Activated T-cell treated with anti-CD3 and anti-CD28 coated beads, Interleukin-2, amount 50 U/mL, for 4 hours (primary cell): Measurements from ENCODE around the gene DONSON. TPM values are rescaled to one million over a fixed set of nuclear protein-coding genes. Genes with fewer than 3 reads are reported as not detected.
"Not testable (repeated sequence)": the region's sequence is repeated elsewhere in the genome, so short reads cannot be mapped to it uniquely, and the experiment has no call there.

Source experiments
- ATAC-seq, 2 donors: fragments of 200-7000 bp; cut with Tn5 transposase; one replicate each; pipeline ENCODE4 v1.10.0; 2021
- DNase-seq: peaks from one replicate; pipeline ENCODE4 v3.0.0-alpha.2; 2020
- H3K27me3 Mint-ChIP-seq: one replicate; pipeline ENCODE4 v1.8.0; 2021; ENCODE audit warnings: low read depth, mixed read lengths
- H3K36me3 Mint-ChIP-seq: one replicate; pipeline ENCODE4 v1.8.0; 2022; ENCODE audit warnings: mixed read lengths; ENCODE audit not compliant: insufficient read depth
- H3K4me1 Mint-ChIP-seq: one replicate; pipeline ENCODE4 v1.8.0; 2021; ENCODE audit warnings: low read depth, mixed read lengths
- H3K4me3 Mint-ChIP-seq: one replicate; pipeline ENCODE4 v1.8.0; 2021; ENCODE audit warnings: mild to moderate bottlenecking, moderate library complexity, mixed read lengths
- H3K9me3 Mint-ChIP-seq: one replicate; pipeline ENCODE4 v1.8.0; 2021; ENCODE audit warnings: mixed read lengths
- total RNA-seq, 3 donors: library from RNA; stranded (reverse); gene quantifications; one replicate each; pipeline ENCODE4 v1.2.1, GENCODE V29; 2021

DONSON gene
- total RNA-seq = 10 to 100 TPM; 20.9 to 22.5 (median 22.0) TPM

DNA sequence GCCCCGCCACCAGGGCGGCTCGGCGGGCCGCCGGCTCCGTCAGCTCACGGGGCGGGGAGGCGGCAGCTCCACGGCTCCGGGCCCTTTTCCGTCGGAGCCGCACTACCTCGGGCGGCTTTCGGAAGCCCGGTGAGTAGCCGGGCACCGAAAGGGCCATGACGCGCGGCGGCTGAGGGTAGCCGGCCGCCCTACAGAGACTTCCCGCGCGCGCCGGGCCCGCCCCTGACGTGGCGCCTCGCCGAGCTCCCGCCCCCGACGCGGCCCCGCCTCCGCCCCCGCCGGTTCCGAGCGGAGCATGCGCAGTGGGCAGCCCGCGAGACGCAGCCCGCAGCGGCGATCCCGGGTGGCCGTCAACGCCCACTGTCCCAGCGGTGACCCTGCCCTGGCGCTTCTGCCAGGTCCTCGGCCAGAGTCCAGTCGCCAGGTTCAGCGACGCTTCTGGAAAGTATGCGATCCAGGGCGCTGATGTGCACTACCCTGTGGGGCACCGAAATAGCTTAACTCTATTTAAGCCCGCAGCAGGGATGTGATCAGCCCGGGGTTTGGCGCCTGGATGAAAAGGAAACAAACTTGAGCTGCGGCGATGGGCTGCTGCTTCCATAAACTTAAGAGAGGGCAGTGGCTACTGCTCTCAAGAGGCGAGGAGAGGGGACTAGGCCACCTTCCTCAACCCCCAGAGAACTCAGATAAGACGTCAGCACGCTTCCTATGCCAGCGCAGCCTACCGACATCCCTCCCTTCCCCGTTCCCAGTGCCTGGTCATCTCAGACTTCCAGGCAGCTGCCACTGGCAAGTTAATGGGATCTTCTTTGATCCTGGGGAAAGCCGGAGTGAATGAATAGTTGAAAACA lies at the start of gene DONSON:
TSS of gene DONSON (minus strand) at position 200 of the 851 bp plus-strand sequence. CDS start at position 157, 43 bp downstream.
- ATAC-seq = peak; percentile 95 to 97
- Mint-ChIP-seq H3K4me3 (peak within 1 kb of the TSS; percentile 91), H3K36me3 (no peaks in the 10 kb centered on the region), H3K9me3 (no peaks in the 10 kb centered on the region), H3K27me3 (no peaks in the 10 kb centered on the region), H3K4me1 (peaks cover 11% of the 10 kb centered on the region)
- peak; percentile 80 for DNase-seq

GRCh38 chr21:33634254-33634653 lies 45.8 kb upstream of the DONSON start:
- no peak for ATAC-seq
- no peak overlapping the region for H3K4me3 Mint-ChIP-seq
- peaks cover 3% of the 10 kb centered on the region for H3K4me1 Mint-ChIP-seq
- H3K36me3 Mint-ChIP-seq = peaks cover 16% of the 10 kb centered on the region
- no peaks in the 10 kb centered on the region for H3K27me3 Mint-ChIP-seq
- no peak for DNase-seq
- H3K9me3 Mint-ChIP-seq = no peaks in the 10 kb centered on the region

- H3K9me3 Mint-ChIP-seq, H3K4me3 Mint-ChIP-seq, DNase-seq, H3K4me1 Mint-ChIP-seq, H3K27me3 Mint-ChIP-seq, ATAC-seq: not testable (repeated sequence)
- peaks cover 13% of the 10 kb centered on the region for H3K36me3 Mint-ChIP-seq
These were observed 37.7 kb upstream of the DONSON start for GRCh38 chr21:33626151-33626550.

GRCh38 chr21:33622253-33622652 lies 33.8 kb upstream of the DONSON start:
- ATAC-seq (no peak), DNase-seq (no peak)
- no peaks in the 10 kb centered on the region for H3K27me3 Mint-ChIP-seq
- no peaks in the 10 kb centered on the region for H3K9me3 Mint-ChIP-seq
- H3K4me3 Mint-ChIP-seq = no peak overlapping the region
- H3K36me3 Mint-ChIP-seq = peaks cover 22% of the 10 kb centered on the region
- H3K4me1 Mint-ChIP-seq = peaks cover 2% of the 10 kb centered on the region

DNA sequence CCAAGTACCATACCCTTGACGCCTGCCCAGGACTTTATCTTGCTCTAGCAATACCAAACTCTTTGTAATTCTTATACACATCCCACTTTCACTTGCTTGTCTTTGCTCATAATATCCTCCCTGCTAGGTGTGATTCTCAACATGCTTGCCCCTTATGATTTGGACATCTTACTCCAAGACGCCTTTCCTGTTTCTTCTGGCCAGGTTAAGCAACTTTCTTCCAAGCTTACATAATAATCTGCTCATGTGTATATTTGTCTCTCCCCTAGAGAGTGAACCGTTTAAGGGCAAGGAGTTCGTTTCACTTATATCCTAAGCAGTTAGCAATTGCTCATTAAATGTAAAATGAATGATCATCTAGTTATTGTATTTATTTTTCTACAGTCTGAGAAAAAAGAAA lies 31.2 kb upstream of the DONSON start:
- Mint-ChIP-seq H3K27me3 (no peaks in the 10 kb centered on the region), H3K9me3 (no peaks in the 10 kb centered on the region), H3K36me3 (peaks cover 28% of the 10 kb centered on the region), H3K4me3 (no peak overlapping the region), H3K4me1 (no peaks in the 10 kb centered on the region)
- ATAC-seq (no peak), DNase-seq (no peak)

DNA sequence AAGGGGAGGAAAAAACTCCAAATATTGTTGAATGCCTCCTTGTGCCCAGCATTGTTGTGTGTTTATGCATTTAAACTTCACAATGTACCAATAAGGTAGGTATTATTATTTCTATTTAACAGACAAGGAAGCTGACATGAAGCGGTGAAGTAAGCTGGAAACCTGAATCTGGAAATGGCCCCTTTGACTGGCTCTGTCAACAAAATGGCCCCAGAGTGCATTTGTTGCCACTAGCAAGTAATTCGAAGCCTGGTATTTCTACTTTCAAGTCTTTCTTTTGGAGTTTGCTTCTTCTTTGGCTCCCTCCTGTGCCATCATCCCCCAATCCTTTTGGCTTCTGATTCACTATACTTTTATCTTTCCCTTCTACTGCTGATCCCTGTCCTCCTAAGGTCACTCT lies 29.9 kb upstream of the DONSON start:
- no peaks in the 10 kb centered on the region for H3K27me3 Mint-ChIP-seq
- no peaks in the 10 kb centered on the region for H3K9me3 Mint-ChIP-seq
- no peaks in the 10 kb centered on the region for H3K4me1 Mint-ChIP-seq
- DNase-seq = no peak
- H3K36me3 Mint-ChIP-seq = peaks cover 27% of the 10 kb centered on the region
- no peak for ATAC-seq
- no peak overlapping the region for H3K4me3 Mint-ChIP-seq

DNA sequence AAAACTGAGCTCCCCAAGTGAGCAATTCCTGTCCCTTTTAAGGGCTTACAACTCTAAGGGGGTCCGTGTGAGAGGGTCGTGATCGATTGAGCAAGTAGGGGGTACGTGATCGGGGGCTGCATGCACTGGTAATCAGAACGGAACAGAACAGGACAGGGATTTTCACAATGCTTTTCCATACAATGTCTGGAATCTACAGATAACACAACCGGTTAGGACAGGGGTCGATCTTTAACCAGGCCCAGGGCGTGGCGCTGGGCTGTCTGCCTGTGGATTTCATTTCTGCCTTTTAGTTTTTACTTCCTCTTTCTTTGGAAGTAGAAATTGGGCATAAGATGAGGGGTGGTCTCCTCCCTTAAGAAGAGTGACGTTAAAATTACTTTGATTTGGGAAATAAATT lies 29.1 kb upstream of the DONSON start:
- not testable (repeated sequence) for H3K9me3 Mint-ChIP-seq, H3K4me1 Mint-ChIP-seq, H3K4me3 Mint-ChIP-seq, DNase-seq, ATAC-seq, H3K27me3 Mint-ChIP-seq
- H3K36me3 Mint-ChIP-seq = peaks cover 29% of the 10 kb centered on the region

DNA sequence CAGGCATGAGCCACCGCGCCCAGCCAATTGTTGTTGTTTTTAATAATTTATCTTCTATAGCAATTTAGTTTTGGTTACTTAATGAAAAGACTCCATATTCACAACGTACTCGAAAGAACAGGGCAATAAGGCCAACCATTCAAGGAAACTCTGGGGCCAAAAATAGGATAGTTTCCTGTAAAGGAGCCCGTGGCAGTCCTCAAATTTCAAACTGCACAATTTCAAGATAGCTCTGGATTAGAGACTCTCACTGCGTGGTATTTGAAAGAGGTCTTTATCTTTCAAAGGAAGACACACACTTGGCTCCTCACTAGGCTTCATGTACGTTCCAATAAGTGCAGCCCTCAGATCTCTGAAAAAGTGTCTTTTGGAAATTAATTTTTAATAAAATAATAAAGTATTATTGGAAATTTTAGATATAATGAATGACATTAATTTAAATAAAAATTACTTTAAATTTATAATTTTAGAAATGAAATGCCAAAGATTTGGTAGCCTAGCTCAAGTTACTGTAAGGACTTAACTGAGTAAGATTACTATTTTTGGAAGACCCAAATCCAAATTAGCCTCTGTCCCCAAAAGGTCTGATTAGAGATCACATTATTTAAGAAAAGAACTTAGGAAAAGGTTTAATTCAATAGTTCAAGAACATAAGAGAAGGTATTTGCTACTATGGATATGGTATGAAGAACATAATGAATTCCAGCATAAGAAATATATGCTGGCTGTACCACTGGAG lies 22.7 kb upstream of the DONSON start:
- Mint-ChIP-seq H3K36me3 (peaks cover 10% of the 10 kb centered on the region), H3K4me3 (no peak overlapping the region), H3K9me3 (no peaks in the 10 kb centered on the region), H3K27me3 (no peaks in the 10 kb centered on the region), H3K4me1 (no peaks in the 10 kb centered on the region)
- DNase-seq (no peak), ATAC-seq (no peak)

DNA sequence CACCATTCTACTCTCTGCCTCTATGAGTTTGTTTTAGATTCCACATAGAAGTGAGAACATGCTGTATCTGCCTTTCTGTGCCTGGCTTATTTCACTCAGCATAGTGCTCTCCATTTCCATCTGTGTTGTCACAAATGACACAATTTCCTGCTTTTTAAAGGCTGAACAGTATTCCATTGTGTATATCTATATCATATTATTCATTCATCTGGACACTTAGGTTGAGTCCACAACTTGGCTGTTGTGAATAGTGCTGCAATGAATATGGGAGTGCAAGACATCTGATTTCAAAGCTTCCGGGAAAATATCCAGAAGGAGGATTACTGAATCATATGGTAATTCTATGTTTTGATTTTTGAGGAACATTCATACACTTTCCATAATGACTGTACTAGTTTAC lies 20.1 kb upstream of the DONSON start:
- H3K4me1 Mint-ChIP-seq = peaks cover 2% of the 10 kb centered on the region
- ATAC-seq (no peak), DNase-seq (no peak)
- H3K9me3 Mint-ChIP-seq = no peaks in the 10 kb centered on the region
- peaks cover 9% of the 10 kb centered on the region for H3K36me3 Mint-ChIP-seq
- H3K27me3 Mint-ChIP-seq = no peaks in the 10 kb centered on the region
- H3K4me3 Mint-ChIP-seq = no peak overlapping the region

GRCh38 chr21:33598051-33598450 lies 9.6 kb upstream of the DONSON start:
- DNase-seq (no peak), ATAC-seq (no peak)
- Mint-ChIP-seq H3K27me3 (no peaks in the 10 kb centered on the region), H3K4me3 (no peak overlapping the region), H3K36me3 (peaks cover 20% of the 10 kb centered on the region), H3K9me3 (no peaks in the 10 kb centered on the region), H3K4me1 (no peaks in the 10 kb centered on the region)

DNA sequence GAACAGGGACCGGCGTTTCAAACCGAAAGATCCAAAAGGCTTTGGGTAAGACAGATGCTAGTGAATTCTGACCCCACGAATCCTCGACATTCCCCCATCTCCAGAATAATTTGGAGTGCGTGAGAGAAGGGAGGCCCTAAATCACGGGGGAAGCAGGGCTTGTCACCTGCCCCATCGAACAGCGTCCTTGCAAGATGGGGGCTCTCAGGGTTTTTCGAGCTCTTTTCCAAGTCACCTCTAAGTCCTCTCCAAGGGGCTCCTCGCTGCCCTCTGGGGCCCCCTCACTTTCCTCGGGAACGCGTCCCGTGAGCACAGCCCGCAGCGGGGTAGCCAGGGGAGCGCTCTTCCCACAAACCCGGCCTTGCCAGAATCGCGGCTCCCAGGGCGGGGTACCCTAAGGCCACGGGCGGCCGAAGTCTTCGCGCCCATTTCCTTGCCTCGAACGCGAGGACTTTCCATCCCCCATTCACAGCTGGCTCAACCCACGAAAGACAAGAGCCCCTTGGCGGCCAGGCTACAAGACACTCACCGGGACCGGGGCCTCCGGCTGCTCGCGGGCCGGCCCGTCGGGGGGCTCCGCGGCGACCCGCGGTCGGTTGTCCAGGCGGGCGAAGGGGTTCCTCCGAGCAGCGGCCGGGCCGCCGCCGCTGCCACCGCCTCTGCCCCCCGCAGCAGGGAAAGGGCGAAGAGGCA lies 546 bp downstream of the DONSON start:
- peak; percentile 6 for DNase-seq
- peak; percentile 25 to 26 for ATAC-seq
- no peaks in the 10 kb centered on the region for H3K36me3 Mint-ChIP-seq
- H3K9me3 Mint-ChIP-seq = no peaks in the 10 kb centered on the region
- peaks cover 11% of the 10 kb centered on the region for H3K4me1 Mint-ChIP-seq
- no peaks in the 10 kb centered on the region for H3K27me3 Mint-ChIP-seq
- H3K4me3 Mint-ChIP-seq = peak overlapping the region; percentile 91

DNA sequence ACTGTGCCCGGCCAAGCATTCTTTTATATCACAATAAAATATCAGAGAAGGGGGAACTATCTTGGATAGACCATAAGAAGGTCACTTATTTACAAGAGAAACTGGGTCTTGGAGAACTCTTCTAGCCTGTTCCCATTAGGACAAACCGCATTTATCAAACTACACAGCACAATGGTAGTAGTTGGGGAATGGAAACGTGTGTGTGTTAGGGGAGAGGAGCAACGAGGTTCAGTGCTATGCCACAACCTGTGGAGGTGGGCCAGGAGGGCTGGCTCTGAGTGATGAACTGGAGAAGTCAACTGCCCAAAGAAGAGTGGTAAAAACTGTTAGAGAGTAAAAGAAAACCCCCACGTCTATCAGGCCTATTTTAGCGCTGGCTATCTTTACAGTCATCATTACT lies 1.6 kb downstream of the DONSON start:
- Mint-ChIP-seq H3K36me3 (peaks cover 2% of the 10 kb centered on the region), H3K4me1 (peaks cover 11% of the 10 kb centered on the region), H3K9me3 (no peaks in the 10 kb centered on the region), H3K4me3 (peak overlapping the region; percentile 71), H3K27me3 (no peaks in the 10 kb centered on the region)
- no peak for ATAC-seq
- DNase-seq = no peak

DNA sequence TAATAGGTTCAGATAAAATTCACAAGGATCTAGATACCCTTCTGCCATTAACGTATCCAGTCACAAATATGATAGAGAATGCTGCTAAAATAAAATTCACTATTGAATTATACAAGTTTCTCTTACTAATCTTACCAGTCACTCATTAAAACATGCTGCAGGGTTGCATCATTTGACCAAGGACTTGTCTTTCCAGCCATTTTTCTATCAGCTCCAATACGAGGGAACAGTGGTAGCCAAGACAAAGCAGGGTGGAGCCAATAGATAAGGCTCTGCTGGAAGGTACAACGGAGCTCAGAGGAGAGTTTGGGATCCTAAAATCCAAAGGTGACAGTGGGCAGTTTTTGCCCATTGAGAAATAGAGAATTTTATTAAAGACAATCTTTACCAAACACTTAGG lies 4.0 kb downstream of the DONSON start:
- no peaks in the 10 kb centered on the region for H3K27me3 Mint-ChIP-seq
- peaks cover 11% of the 10 kb centered on the region for H3K4me1 Mint-ChIP-seq
- ATAC-seq (no peak), DNase-seq (no peak)
- peaks cover 3% of the 10 kb centered on the region for H3K36me3 Mint-ChIP-seq
- no peak overlapping the region for H3K4me3 Mint-ChIP-seq
- no peaks in the 10 kb centered on the region for H3K9me3 Mint-ChIP-seq

DNA sequence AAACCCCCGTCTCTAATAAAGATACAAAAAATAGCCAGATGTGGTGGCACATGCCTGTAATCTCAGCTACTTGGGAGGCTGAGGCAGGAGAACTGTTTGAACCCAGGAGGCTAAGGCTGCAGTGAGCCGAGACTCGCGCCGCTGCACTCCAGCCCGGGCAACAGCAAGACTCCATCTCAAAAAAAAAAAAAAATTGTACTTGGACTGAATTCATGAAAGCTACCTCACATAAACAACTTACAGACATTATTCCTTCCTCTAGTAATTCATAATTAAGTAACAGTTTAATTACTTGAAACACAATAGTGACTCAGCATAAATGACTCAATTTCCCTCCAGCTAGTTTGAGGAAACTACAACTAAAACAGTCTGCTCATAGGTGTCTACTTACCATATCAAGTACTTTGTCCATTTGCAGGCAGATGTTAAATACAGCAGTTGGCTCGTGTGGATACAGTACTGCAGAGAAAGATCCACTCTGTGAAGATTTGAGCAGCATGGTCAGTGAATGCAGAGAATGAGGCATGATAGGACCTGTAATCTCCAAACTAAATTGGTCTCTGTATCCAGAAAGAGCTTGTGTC lies 9.4 kb downstream of the DONSON start:
- no peaks in the 10 kb centered on the region for H3K9me3 Mint-ChIP-seq
- peaks cover 15% of the 10 kb centered on the region for H3K36me3 Mint-ChIP-seq
- no peaks in the 10 kb centered on the region for H3K27me3 Mint-ChIP-seq
- DNase-seq (no peak), ATAC-seq (peak; percentile 37 to 50)
- no peak overlapping the region for H3K4me3 Mint-ChIP-seq
- peaks cover 9% of the 10 kb centered on the region for H3K4me1 Mint-ChIP-seq
